ENCODE results near the gene FAM236A.
"Not testable (repeated sequence)": the region's sequence is repeated elsewhere in the genome, so short reads cannot be mapped to it uniquely, and the experiment has no call there.

Gene FAM236A

DNA sequence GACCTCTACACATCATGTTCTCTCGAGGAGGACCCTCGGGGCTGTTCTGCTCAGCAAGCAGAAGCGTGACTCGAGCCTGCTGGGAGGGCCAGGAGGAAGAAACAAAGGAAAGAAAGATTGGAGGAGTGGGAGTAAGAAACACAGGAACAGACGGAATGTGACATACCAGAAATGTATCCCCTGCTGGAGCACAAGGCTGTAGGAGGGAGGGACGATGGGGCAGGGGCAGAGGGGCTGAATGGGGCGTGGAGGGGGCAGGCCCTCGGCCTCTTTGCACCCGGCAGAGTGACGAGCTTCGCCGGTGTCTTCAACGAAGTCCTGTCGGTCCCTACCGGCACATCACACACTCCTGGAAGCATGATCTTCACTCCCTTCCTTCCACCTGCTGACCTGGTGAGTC is at the start of gene FAM236A:
TSS of gene FAM236A (plus strand) at position 301 of the 400 bp plus-strand sequence. CDS start at position 358, 57 bp downstream.
- FAIRE-seq = not testable (repeated sequence)

DNA sequence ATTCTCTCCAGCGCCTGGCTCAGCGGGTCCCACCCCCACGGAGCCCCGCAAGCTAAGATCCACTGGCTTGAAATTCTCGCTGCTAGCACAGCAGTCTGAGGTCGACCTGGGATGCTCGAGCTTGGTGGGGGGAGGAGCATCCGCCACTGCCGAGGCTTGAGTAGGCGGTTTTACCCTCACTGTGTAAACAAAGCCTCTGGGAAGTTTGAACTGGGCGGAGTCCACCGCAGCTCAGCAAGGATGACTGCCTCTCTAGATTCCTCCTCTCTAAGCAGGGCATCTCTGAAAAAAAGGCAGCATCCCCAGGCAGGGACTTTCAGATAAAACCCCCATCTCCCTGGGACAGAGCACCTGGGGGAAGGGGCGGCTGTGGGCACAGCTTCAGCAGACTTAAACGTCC is 48.3 kb upstream of the FAM236A start:
- not testable (repeated sequence) for FAIRE-seq

GRCh38 chrX:72912315-72912714 is 25.7 kb upstream of the FAM236A start, which contains the start of gene FAM236C:
Gene FAM236C, plus strand, starts transcription at chrX:72912615. Its CDS starts 100 bp downstream, at chrX:72912715.
- FAIRE-seq = not testable (repeated sequence)

DNA sequence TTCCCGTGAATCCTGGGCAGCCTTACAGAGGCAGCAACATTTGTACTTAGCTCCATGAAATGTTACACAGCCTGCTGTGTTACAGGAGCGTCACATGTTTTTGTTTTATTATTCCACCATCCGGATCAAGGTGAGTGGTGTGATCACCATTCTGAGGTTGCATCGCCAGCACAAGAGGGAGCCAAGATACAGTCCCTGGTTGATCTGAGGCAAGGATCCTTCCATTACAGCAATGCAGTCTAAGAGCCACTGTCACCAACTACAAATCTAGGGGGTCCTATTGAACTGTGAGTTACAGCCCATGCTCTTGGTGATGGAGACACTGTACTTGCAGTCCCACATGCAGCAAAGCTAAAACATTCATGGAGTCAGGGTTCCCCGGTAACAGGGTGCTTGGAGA is 21.9 kb upstream of the FAM236A start:
- FAIRE-seq = not testable (repeated sequence)

- not testable (repeated sequence) for FAIRE-seq
Observed at GRCh38 chrX:72932283-72932682, 5.7 kb upstream of the FAM236A start.

- FAIRE-seq = peak; percentile 98
Observed at GRCh38 chrX:72936455-72936854, 1.6 kb upstream of the FAM236A start.

GRCh38 chrX:72936882-72937455 is 1.0 kb upstream of the FAM236A start:
- not testable (repeated sequence) for FAIRE-seq

DNA sequence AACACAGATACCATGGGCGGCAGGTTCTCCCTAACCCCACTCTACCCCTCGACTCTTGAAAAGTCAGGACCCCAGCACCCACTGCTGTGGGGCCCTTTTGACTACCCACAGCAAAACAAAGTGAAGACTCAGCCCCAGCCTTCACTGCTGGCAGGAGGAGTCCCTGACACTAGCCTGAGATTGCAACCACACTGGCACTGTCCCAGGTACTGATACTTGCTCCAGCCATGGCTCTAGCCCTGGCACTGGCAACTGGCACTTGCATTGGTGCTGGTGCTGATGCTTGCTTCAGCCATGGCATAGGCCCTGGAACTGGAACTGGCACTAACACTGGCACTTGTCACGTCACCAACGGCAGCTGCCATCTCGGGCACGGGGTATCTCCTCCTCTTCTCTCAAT is 4.3 kb downstream of the FAM236A start:
- FAIRE-seq = not testable (repeated sequence)

- FAIRE-seq = not testable (repeated sequence)
Observed at GRCh38 chrX:72943035-72943818, 5.2 kb downstream of the FAM236A start.

DNA sequence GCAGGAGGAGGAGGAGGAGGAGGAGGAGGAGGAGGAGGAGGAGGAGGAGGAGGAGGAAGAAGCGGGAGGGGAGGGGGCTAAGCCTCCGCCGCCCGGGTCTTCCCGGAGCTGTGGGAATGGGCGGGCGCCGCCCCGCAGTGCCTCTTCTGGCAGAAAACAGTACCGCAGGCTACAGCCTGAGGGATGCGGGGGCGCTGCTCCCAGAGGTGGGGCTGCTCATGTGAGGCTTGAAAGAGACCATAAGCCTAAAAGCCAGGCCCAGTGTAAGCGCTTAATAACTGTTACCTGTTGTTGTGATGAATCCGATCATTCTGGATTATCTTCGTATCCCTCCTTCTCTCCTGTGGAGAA is 5.8 kb downstream of the FAM236A start, which contains the start of gene DMRTC1:
TSS of gene DMRTC1 (minus strand) at position 19 of the 351 bp plus-strand sequence. CDS start 68,143 bp downstream, outside the sequence.
- peak; percentile 45 for FAIRE-seq

GRCh38 chrX:72959971-72960370 is 22.0 kb downstream of the FAM236A start:
- not testable (repeated sequence) for FAIRE-seq

GRCh38 chrX:72971859-72972258 is 33.9 kb downstream of the FAM236A start:
- not testable (repeated sequence) for FAIRE-seq

- FAIRE-seq = not testable (repeated sequence)
Observed at GRCh38 chrX:72974885-72975284, 36.9 kb downstream of the FAM236A start.

GRCh38 chrX:72980894-72981469 is 43.0 kb downstream of the FAM236A start:
- not testable (repeated sequence) for FAIRE-seq

Data from colon (tissue), 2 donors.